HEK293T (cell line): ENCODE data around the gene EGFR.

Experiments
- CTCF ChIA-PET: fragments of 350-600 bp; formaldehyde crosslinking; extraction: SDS; loops from one replicate; lab custom pipeline; 2021; ENCODE audit warnings: antibody characterized with exemption, inconsistent platforms; lab: Yijun Ruan, JAX
- POLR2A ChIA-PET: fragments of 350-600 bp; formaldehyde crosslinking; extraction: SDS; loops from one replicate; lab custom pipeline; 2020; ENCODE audit warnings: antibody characterized with exemption, inconsistent platforms; lab: Yijun Ruan, JAX
- DNase-seq: peaks from one replicate; pipeline ENCODE4 v3.0.0; 2012; ENCODE audit warnings: mixed read lengths; ENCODE audit errors: extremely low spot score
- ARNT ChIP-seq: fragments of 450-650 bp; IDR thresholded peaks from 2 replicates; pipeline ENCODE4 v1.6.1; 2017; ENCODE audit warnings: mild to moderate bottlenecking
- BHLHE40 ChIP-seq: fragments of 450-650 bp; IDR thresholded peaks from 2 replicates; pipeline ENCODE4 v1.6.1; 2016; ENCODE audit warnings: mild to moderate bottlenecking, moderate library complexity, borderline replicate concordance
- CTBP1 ChIP-seq: fragments of 450-650 bp; IDR thresholded peaks from 2 replicates; pipeline ENCODE4 v1.6.1; 2016; ENCODE audit warnings: borderline replicate concordance
- ELF4 ChIP-seq: fragments of 450-650 bp; IDR thresholded peaks from 2 replicates; pipeline ENCODE4 v1.6.1; 2017; ENCODE audit warnings: antibody characterized with exemption
- FOXA1 ChIP-seq: fragments of 450-650 bp; IDR thresholded peaks from 2 replicates; pipeline ENCODE4 v1.6.1; 2016; ENCODE audit warnings: mild to moderate bottlenecking
- FOXK2 ChIP-seq: fragments of 450-650 bp; IDR thresholded peaks from 2 replicates; pipeline ENCODE4 v1.6.1; 2016; ENCODE audit warnings: mild to moderate bottlenecking
- FOXM1 ChIP-seq: fragments of 450-650 bp; IDR thresholded peaks from 2 replicates; pipeline ENCODE4 v1.6.1; 2017; ENCODE audit warnings: mild to moderate bottlenecking, borderline replicate concordance
- HDGF ChIP-seq: fragments of 450-650 bp; IDR thresholded peaks from 2 replicates; pipeline ENCODE4 v1.6.1; 2017; ENCODE audit warnings: antibody characterized with exemption, borderline replicate concordance
- L3MBTL2 ChIP-seq: fragments of 450-650 bp; conservative IDR thresholded peaks from 2 replicates; pipeline ENCODE4 v1.6.1; 2016; ENCODE audit warnings: mild to moderate bottlenecking
- LEF1 ChIP-seq: fragments of 450-650 bp; IDR thresholded peaks from 2 replicates; pipeline ENCODE4 v1.6.1; 2017; ENCODE audit warnings: mild to moderate bottlenecking, borderline replicate concordance
- NFRKB ChIP-seq: fragments of 450-650 bp; IDR thresholded peaks from 2 replicates; pipeline ENCODE4 v1.6.1; 2016; ENCODE audit warnings: mild to moderate bottlenecking, moderate library complexity
- PKNOX1 ChIP-seq: fragments of 450-650 bp; IDR thresholded peaks from 2 replicates; pipeline ENCODE4 v1.6.1; 2016
- SP1 ChIP-seq: fragments of 450-650 bp; IDR thresholded peaks from 2 replicates; pipeline ENCODE4 v1.6.1; 2017
- SUZ12 ChIP-seq: fragments of 450-650 bp; IDR thresholded peaks from 2 replicates; pipeline ENCODE4 v1.6.1; 2016; ENCODE audit warnings: mild to moderate bottlenecking
- TARDBP ChIP-seq: fragments of 450-650 bp; IDR thresholded peaks from 2 replicates; pipeline ENCODE4 v1.6.1; 2016
- ZNF384 ChIP-seq: fragments of 450-650 bp; IDR thresholded peaks from 2 replicates; pipeline ENCODE4 v1.6.1; 2016

Gene EGFR

GRCh38 chr7:55005241-55005851, 13.5 kb upstream of the EGFR start:
- POLR2A ChIA-PET = no interaction called here
- CTCF ChIA-PET = no interaction called here
- TF ChIP-seq ELF4 (no peak), FOXA1 (no peak), ZNF384 (no peak), PKNOX1 (no peak), NFRKB (no peak)
- no peak for DNase-seq

GRCh38 chr7:55006499-55006898, 12.3 kb upstream of the EGFR start:
- CTCF ChIA-PET = no interaction called here
- POLR2A ChIA-PET = no interaction called here
- no peak for DNase-seq
- TF ChIP-seq SP1 (no peak), ZNF384 (no peak), L3MBTL2 (no peak), NFRKB (no peak), ELF4 (no peak), LEF1 (no peak), FOXM1 (no peak), HDGF (no peak), ARNT (no peak), PKNOX1 (no peak), TARDBP (no peak), BHLHE40 (no peak), CTBP1 (no peak), SUZ12 (no peak), FOXK2 (no peak), FOXA1 (no peak)

- DNase-seq = no peak
- ChIA-PET CTCF (no interaction called here), POLR2A (no interaction called here)
- TF ChIP-seq CTBP1 (no peak), BHLHE40 (no peak), PKNOX1 (no peak), ZNF384 (no peak), ELF4 (no peak), SUZ12 (no peak), NFRKB (no peak), TARDBP (no peak), LEF1 (no peak), FOXK2 (no peak)
These were observed 5.0 kb upstream of the EGFR start for GRCh38 chr7:55013851-55014250.

GRCh38 chr7:55016061-55016745, 2.6 kb upstream of the EGFR start:
- DNase-seq = no peak
- ChIA-PET CTCF (no interaction called here), POLR2A (no interaction called here)
- TF ChIP-seq FOXA1 = no peak
- no peak for TF ChIP-seq SUZ12
- TF ChIP-seq ZNF384 = no peak
- no peak for TF ChIP-seq ELF4
- no peak for TF ChIP-seq PKNOX1
- no peak for TF ChIP-seq HDGF
- TF ChIP-seq LEF1 = no peak
- no peak for TF ChIP-seq BHLHE40
- no peak for TF ChIP-seq NFRKB
- TF ChIP-seq SP1 = no peak
- TF ChIP-seq CTBP1 = no peak

- ChIA-PET CTCF (no interaction called here), POLR2A (no interaction called here)
These were observed 2.1 kb upstream of the EGFR start for GRCh38 chr7:55016746-55017090.

More at GRCh38 chr7:55016746-55017090, 2.1 kb upstream of the EGFR start:
- DNase-seq = no peak
- TF ChIP-seq FOXM1 (no peak), BHLHE40 (no peak), ELF4 (no peak), CTBP1 (no peak), HDGF (no peak), LEF1 (no peak), TARDBP (no peak), ARNT (no peak), NFRKB (no peak), L3MBTL2 (no peak), FOXA1 (no peak), SUZ12 (no peak), FOXK2 (no peak), PKNOX1 (no peak)
